ENCODE measurements around the gene FAM13A.
A peak's percentile ranks its signal among the peaks of the same experiment; 100 is the strongest.
"Not testable (repeated sequence)": the region's sequence is repeated elsewhere in the genome, so short reads cannot be mapped to it uniquely, and the experiment has no call there.

FAM13A gene

GRCh38 chr4:88933414-88934160, 123.4 kb downstream of the FAM13A start:
- Mint-ChIP-seq H3K4me3 (no peak overlapping the region), H3K27ac (no peak overlapping the region), H3K4me1 (peaks cover 5% of the 10 kb centered on the region), H3K9me3 (no peaks in the 10 kb centered on the region), H3K27me3 (no peaks in the 10 kb centered on the region)
- DNase-seq (no peak), ATAC-seq (no peak)

DNA sequence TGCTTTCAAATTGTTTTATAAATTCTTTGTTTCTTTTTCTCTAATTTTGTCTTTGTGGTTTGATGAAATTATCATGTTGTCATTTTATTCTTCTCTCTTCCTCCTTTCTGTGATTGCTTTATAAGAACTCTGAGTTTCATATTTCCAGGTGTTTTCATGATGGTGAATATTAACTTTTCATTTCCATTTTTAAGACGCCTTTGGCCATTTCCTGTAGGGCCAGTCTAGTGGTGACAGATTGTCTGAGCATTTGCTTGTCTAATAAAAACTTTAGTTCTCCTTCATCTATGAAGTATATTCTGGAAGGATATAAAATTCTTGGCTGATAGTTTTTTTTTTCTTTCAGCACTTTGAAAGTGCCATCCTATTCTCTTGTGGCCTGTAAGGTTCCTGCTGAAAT, 128.1 kb downstream of the FAM13A start:
- Mint-ChIP-seq H3K27ac (no peak overlapping the region), H3K4me3 (no peak overlapping the region), H3K4me1 (peaks cover 20% of the 10 kb centered on the region), H3K27me3 (no peaks in the 10 kb centered on the region), H3K9me3 (no peaks in the 10 kb centered on the region)
- ATAC-seq (no peak), DNase-seq (no peak)

GRCh38 chr4:88927420-88927819, 129.6 kb downstream of the FAM13A start:
- Mint-ChIP-seq H3K4me1 (peaks cover 20% of the 10 kb centered on the region), H3K27ac (no peak overlapping the region), H3K4me3 (no peak overlapping the region), H3K27me3 (no peaks in the 10 kb centered on the region), H3K9me3 (peaks cover 0 to 5% of the 10 kb centered on the region in 2 donors)
- ATAC-seq: no peak
- no peak for DNase-seq

GRCh38 chr4:88919056-88919455, 137.9 kb downstream of the FAM13A start:
- H3K27me3 Mint-ChIP-seq: peaks cover 8% of the 10 kb centered on the region

DNA sequence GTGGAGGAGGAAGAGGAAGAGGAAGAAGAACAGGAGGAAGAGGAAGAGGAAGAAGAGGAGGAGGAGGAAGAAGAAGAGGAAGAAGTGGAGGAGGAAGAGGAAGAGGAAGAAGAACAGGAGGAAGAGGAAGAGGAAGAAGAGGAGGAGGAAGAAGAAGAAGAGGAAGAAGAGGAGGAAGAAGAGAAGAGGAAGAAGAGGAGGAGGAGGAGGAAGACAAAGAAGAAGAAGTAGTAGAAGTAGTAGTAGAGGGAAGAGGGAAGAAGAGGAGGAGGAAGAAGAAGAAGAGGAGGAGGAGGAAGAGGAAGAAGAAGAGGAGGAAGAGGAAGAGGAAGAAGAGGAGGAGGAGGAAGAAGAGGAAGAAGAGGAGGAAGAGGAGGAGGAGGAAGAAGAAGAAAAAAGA, 143.8 kb downstream of the FAM13A start:
- not testable (repeated sequence) for H3K9me3 Mint-ChIP-seq, H3K4me3 Mint-ChIP-seq, H3K27me3 Mint-ChIP-seq, H3K27ac Mint-ChIP-seq, DNase-seq, ATAC-seq, H3K4me1 Mint-ChIP-seq

More at GRCh38 chr4:88919056-88919455, 137.9 kb downstream of the FAM13A start:
- Mint-ChIP-seq H3K4me1 (no peaks in the 10 kb centered on the region), H3K9me3 (peaks cover 0 to 14% of the 10 kb centered on the region in 2 donors), H3K4me3 (no peak overlapping the region), H3K27ac (no peak overlapping the region)
- DNase-seq (no peak), ATAC-seq (no peak)

GRCh38 chr4:88911246-88912212, 145.5 kb downstream of the FAM13A start:
- Mint-ChIP-seq H3K27me3 (no peaks in the 10 kb centered on the region), H3K4me1 (no peaks in the 10 kb centered on the region), H3K27ac (no peak overlapping the region), H3K9me3 (no peaks in the 10 kb centered on the region), H3K4me3 (no peak overlapping the region)
- DNase-seq (no peak), ATAC-seq (peak; percentile 40)

GRCh38 chr4:88910101-88910500, 146.9 kb downstream of the FAM13A start:
- peaks cover 9% of the 10 kb centered on the region for H3K27me3 Mint-ChIP-seq
- no peak overlapping the region for H3K27ac Mint-ChIP-seq
- no peak overlapping the region for H3K4me3 Mint-ChIP-seq
- no peaks in the 10 kb centered on the region for H3K9me3 Mint-ChIP-seq
- no peaks in the 10 kb centered on the region for H3K4me1 Mint-ChIP-seq
- ATAC-seq (no peak), DNase-seq (no peak)

GRCh38 chr4:88908521-88908920, 148.5 kb downstream of the FAM13A start:
- no peak for ATAC-seq
- H3K27ac Mint-ChIP-seq: no peak overlapping the region
- DNase-seq: no peak
- H3K9me3 Mint-ChIP-seq: no peaks in the 10 kb centered on the region
- H3K4me1 Mint-ChIP-seq: no peaks in the 10 kb centered on the region
- no peak overlapping the region for H3K4me3 Mint-ChIP-seq
- H3K27me3 Mint-ChIP-seq: peaks cover 9% of the 10 kb centered on the region

- Mint-ChIP-seq H3K9me3 (peaks cover 0 to 3% of the 10 kb centered on the region in 2 donors), H3K4me3 (no peak overlapping the region), H3K27ac (no peak overlapping the region), H3K4me1 (no peaks in the 10 kb centered on the region), H3K27me3 (peaks cover 9% of the 10 kb centered on the region)
- DNase-seq (no peak), ATAC-seq (no peak)
These were observed 149.0 kb downstream of the FAM13A start for GRCh38 chr4:88908003-88908402.

DNA sequence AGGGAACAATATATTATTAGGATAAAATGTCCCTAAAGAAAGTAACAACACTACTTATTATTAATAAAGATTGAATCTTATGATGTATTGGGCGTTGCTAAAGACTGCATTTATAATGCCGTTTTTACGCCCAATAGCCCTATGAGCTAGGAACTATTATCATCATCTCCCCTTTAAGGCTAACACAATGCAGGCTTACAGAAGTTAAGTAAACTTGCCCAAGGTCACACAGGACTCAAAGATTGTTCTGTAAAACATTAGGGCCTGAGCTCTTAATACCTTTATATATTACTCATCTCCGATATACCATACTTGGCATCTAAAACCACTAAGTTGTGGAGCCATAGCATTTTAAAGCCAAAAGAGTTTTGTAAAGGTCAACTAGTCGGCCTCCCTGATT, 149.5 kb downstream of the FAM13A start:
- no peak for DNase-seq
- H3K27ac Mint-ChIP-seq: no peak overlapping the region

DNA sequence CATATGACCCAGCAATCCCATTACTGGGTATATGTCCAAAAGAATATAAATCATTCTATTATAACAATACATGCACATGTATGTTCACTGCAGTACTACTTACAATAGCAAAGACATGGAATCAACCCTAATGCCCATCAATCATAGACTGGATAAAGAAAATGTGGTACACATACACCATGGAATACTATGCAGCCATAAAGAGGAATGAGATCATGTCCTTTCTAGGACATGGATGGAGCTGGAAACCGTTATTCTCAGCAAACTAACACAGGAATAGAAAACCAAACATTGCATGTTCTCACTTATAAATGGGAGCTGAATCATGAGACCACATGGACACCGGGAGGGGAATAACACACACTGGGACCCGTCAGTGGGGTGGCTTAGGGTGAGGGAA, 152.7 kb downstream of the FAM13A start:
- H3K4me3 Mint-ChIP-seq, ATAC-seq, H3K4me1 Mint-ChIP-seq, H3K27ac Mint-ChIP-seq, H3K27me3 Mint-ChIP-seq, DNase-seq: not testable (repeated sequence)
- peaks cover 19 to 29% of the 10 kb centered on the region in 2 donors for H3K9me3 Mint-ChIP-seq

More for the DNA sequence above, 149.5 kb downstream of the FAM13A start:
- Mint-ChIP-seq H3K4me3 (no peak overlapping the region), H3K9me3 (peaks cover 0 to 8% of the 10 kb centered on the region in 2 donors), H3K4me1 (no peaks in the 10 kb centered on the region), H3K27me3 (peaks cover 9% of the 10 kb centered on the region)
- no peak for ATAC-seq

- H3K27me3 Mint-ChIP-seq: peaks cover 3% of the 10 kb centered on the region
These were observed 156.6 kb downstream of the FAM13A start for GRCh38 chr4:88900432-88900831.

DNA sequence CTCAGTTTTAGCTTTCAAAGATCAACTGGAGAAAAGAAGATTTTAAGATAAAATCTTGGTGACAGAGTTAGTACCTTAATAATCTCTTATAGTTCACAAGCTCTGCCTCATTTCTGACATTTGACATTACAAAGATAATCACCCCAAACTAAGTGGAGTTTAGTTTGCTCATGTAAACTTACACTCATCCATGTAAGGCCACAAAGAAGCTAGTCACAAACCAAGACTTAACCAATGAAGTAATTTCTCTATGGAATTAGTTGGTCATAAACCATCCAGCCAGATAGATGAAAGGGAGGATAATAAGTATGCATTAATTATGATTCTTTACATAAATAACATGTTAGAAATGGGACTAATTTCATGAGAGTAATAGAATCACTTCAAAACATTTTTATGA, 159.2 kb downstream of the FAM13A start:
- DNase-seq (no peak), ATAC-seq (no peak)
- no peaks in the 10 kb centered on the region for H3K4me1 Mint-ChIP-seq
- no peak overlapping the region for H3K4me3 Mint-ChIP-seq
- peaks cover 19 to 24% of the 10 kb centered on the region in 2 donors for H3K9me3 Mint-ChIP-seq
- no peaks in the 10 kb centered on the region for H3K27me3 Mint-ChIP-seq
- no peak overlapping the region for H3K27ac Mint-ChIP-seq

More at GRCh38 chr4:88900432-88900831, 156.6 kb downstream of the FAM13A start:
- DNase-seq (no peak), ATAC-seq (no peak)
- Mint-ChIP-seq H3K4me1 (no peaks in the 10 kb centered on the region), H3K9me3 (peaks cover 19 to 29% of the 10 kb centered on the region in 2 donors), H3K27ac (no peak overlapping the region), H3K4me3 (no peak overlapping the region)

- no peaks in the 10 kb centered on the region for H3K27me3 Mint-ChIP-seq
- no peaks in the 10 kb centered on the region for H3K4me1 Mint-ChIP-seq
- no peak overlapping the region for H3K27ac Mint-ChIP-seq
- DNase-seq (no peak), ATAC-seq (no peak)
- H3K4me3 Mint-ChIP-seq: no peak overlapping the region
- peaks cover 19% of the 10 kb centered on the region in 2 donors for H3K9me3 Mint-ChIP-seq
These were observed 159.8 kb downstream of the FAM13A start for GRCh38 chr4:88897180-88897579.

DNA sequence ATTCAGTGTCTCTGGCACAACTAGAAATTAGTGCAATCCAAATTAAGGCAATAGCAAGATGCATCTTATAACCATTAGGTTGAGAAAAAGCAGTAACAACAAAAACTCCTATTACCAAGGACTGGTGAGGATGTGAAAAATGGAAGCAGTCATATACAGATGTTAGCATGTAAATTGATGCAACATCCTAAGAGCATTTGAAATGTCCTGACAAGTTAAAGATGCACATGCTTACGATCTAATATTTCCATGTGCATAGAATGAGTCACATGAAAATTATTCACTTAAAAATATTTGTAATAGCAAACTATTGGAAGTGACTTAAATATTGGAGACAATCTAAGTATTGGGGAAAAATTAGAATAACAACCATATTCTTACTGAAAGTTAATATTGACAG, 163.0 kb downstream of the FAM13A start:
- Mint-ChIP-seq H3K4me3 (no peak overlapping the region), H3K4me1 (no peaks in the 10 kb centered on the region), H3K27ac (no peak overlapping the region), H3K9me3 (no peaks in the 10 kb centered on the region), H3K27me3 (no peaks in the 10 kb centered on the region)
- ATAC-seq: no peak
- DNase-seq: no peak

- H3K27ac Mint-ChIP-seq: no peak overlapping the region
- H3K4me1 Mint-ChIP-seq: no peaks in the 10 kb centered on the region
- H3K27me3 Mint-ChIP-seq: no peaks in the 10 kb centered on the region
- DNase-seq (no peak), ATAC-seq (no peak)
- no peak overlapping the region for H3K4me3 Mint-ChIP-seq
- H3K9me3 Mint-ChIP-seq: no peaks in the 10 kb centered on the region
These were observed 164.3 kb downstream of the FAM13A start for GRCh38 chr4:88892646-88893045.

Measured in stimulated activated naive CD8-positive, alpha-beta T cell treated with anti-CD3 and anti-CD28 coated beads, Interleukin-15, amount 100 ng/mL, for 72 hours (primary cell).